Mucosa of stomach (tissue), 1 donor: ENCODE results near the gene TLX2.
A peak's percentile ranks its signal among the peaks of the same experiment; 100 is the strongest.

Source experiments
- H3K27me3 ChIP-seq: one replicate; pipeline ENCODE4 v1.7.0; 2013; ENCODE audit warnings: mild to moderate bottlenecking, low read length; ENCODE audit not compliant: control insufficient read depth, insufficient read depth
- H3K36me3 ChIP-seq: one replicate; pipeline ENCODE4 v1.7.0; 2013; ENCODE audit warnings: low read length; ENCODE audit not compliant: control insufficient read depth, insufficient read depth
- H3K4me1 ChIP-seq: one replicate; pipeline ENCODE4 v1.7.0; 2013; ENCODE audit warnings: mild to moderate bottlenecking, low read length; ENCODE audit not compliant: control insufficient read depth, insufficient read depth
- H3K4me3 ChIP-seq: one replicate; pipeline ENCODE4 v1.7.0; 2013; ENCODE audit warnings: low read length
- H3K9ac ChIP-seq: one replicate; pipeline ENCODE4 v1.7.0; 2013; ENCODE audit warnings: mild to moderate bottlenecking, low read length, moderate library complexity
- H3K9me3 ChIP-seq: one replicate; pipeline ENCODE4 v1.7.0; 2013; ENCODE audit warnings: mild to moderate bottlenecking, low read length, moderate library complexity; ENCODE audit not compliant: control insufficient read depth
- donor health status: Pancreatic carcinoma.

The TLX2 gene

GRCh38 chr2:74533464-74533863, 19.2 kb downstream of the TLX2 start:
- H3K4me1 ChIP-seq = peaks cover 16% of the 10 kb centered on the region

GRCh38 chr2:74534411-74534810, 20.2 kb downstream of the TLX2 start:
- no peaks in the 10 kb centered on the region for H3K9me3 ChIP-seq
- H3K36me3 ChIP-seq = no peaks in the 10 kb centered on the region
- H3K27me3 ChIP-seq = no peaks in the 10 kb centered on the region
- H3K9ac ChIP-seq = no peak overlapping the region
- H3K4me3 ChIP-seq = no peak overlapping the region
- H3K4me1 ChIP-seq = peaks cover 11% of the 10 kb centered on the region

More at GRCh38 chr2:74533464-74533863, 19.2 kb downstream of the TLX2 start:
- H3K9ac ChIP-seq = no peak overlapping the region
- no peaks in the 10 kb centered on the region for H3K27me3 ChIP-seq
- H3K36me3 ChIP-seq = no peaks in the 10 kb centered on the region
- no peak overlapping the region for H3K4me3 ChIP-seq
- no peaks in the 10 kb centered on the region for H3K9me3 ChIP-seq

- no peak overlapping the region for H3K9ac ChIP-seq
- no peak overlapping the region for H3K4me3 ChIP-seq
- no peaks in the 10 kb centered on the region for H3K36me3 ChIP-seq
- no peaks in the 10 kb centered on the region for H3K9me3 ChIP-seq
- peaks cover 11% of the 10 kb centered on the region for H3K4me1 ChIP-seq
- H3K27me3 ChIP-seq = no peaks in the 10 kb centered on the region
These were observed 21.3 kb downstream of the TLX2 start for GRCh38 chr2:74535440-74535965.

GRCh38 chr2:74536166-74536950, 22.1 kb downstream of the TLX2 start:
- Histone ChIP-seq H3K9me3 (no peaks in the 10 kb centered on the region), H3K27me3 (no peaks in the 10 kb centered on the region), H3K9ac (no peak overlapping the region), H3K36me3 (no peaks in the 10 kb centered on the region), H3K4me1 (peaks cover 3% of the 10 kb centered on the region), H3K4me3 (no peak overlapping the region)

- Histone ChIP-seq H3K9ac (no peak overlapping the region), H3K4me3 (no peak overlapping the region), H3K36me3 (no peaks in the 10 kb centered on the region), H3K9me3 (no peaks in the 10 kb centered on the region), H3K4me1 (no peaks in the 10 kb centered on the region), H3K27me3 (no peaks in the 10 kb centered on the region)
These were observed 22.9 kb downstream of the TLX2 start for GRCh38 chr2:74537140-74537539.

- no peaks in the 10 kb centered on the region for H3K36me3 ChIP-seq
- H3K9me3 ChIP-seq = no peaks in the 10 kb centered on the region
- no peaks in the 10 kb centered on the region for H3K27me3 ChIP-seq
- H3K4me1 ChIP-seq = no peaks in the 10 kb centered on the region
- H3K9ac ChIP-seq = no peak overlapping the region
- no peak overlapping the region for H3K4me3 ChIP-seq
These were observed 24.7 kb downstream of the TLX2 start for GRCh38 chr2:74538881-74539339.

- no peak overlapping the region for H3K9ac ChIP-seq
- no peaks in the 10 kb centered on the region for H3K9me3 ChIP-seq
- no peaks in the 10 kb centered on the region for H3K36me3 ChIP-seq
- no peak overlapping the region for H3K4me3 ChIP-seq
- no peaks in the 10 kb centered on the region for H3K4me1 ChIP-seq
- no peaks in the 10 kb centered on the region for H3K27me3 ChIP-seq
These were observed 26.0 kb downstream of the TLX2 start for GRCh38 chr2:74540291-74540690.

GRCh38 chr2:74542978-74543377, 28.7 kb downstream of the TLX2 start:
- H3K9ac ChIP-seq = no peak overlapping the region
- H3K4me3 ChIP-seq = no peak overlapping the region
- H3K4me1 ChIP-seq = no peaks in the 10 kb centered on the region
- H3K9me3 ChIP-seq = no peaks in the 10 kb centered on the region
- no peaks in the 10 kb centered on the region for H3K27me3 ChIP-seq
- no peaks in the 10 kb centered on the region for H3K36me3 ChIP-seq

- H3K9ac ChIP-seq = no peak overlapping the region
- H3K36me3 ChIP-seq = no peaks in the 10 kb centered on the region
- no peak overlapping the region for H3K4me3 ChIP-seq
- H3K27me3 ChIP-seq = peaks cover 2% of the 10 kb centered on the region
- peaks cover 6% of the 10 kb centered on the region for H3K4me1 ChIP-seq
- H3K9me3 ChIP-seq = no peaks in the 10 kb centered on the region
These were observed 30.4 kb downstream of the TLX2 start for GRCh38 chr2:74544634-74545033.

GRCh38 chr2:74546004-74546403, 31.8 kb downstream of the TLX2 start:
- Histone ChIP-seq H3K4me1 (peaks cover 11% of the 10 kb centered on the region), H3K36me3 (no peaks in the 10 kb centered on the region), H3K9ac (no peak overlapping the region), H3K4me3 (no peak overlapping the region), H3K27me3 (peaks cover 8% of the 10 kb centered on the region), H3K9me3 (no peaks in the 10 kb centered on the region)

- H3K4me1 ChIP-seq = peaks cover 11% of the 10 kb centered on the region
- H3K36me3 ChIP-seq = no peaks in the 10 kb centered on the region
- H3K27me3 ChIP-seq = peaks cover 8% of the 10 kb centered on the region
- peak overlapping the region; percentile 57 for H3K4me3 ChIP-seq
- peak overlapping the region; percentile 67 for H3K9ac ChIP-seq
- H3K9me3 ChIP-seq = no peaks in the 10 kb centered on the region
These were observed 34.1 kb downstream of the TLX2 start for GRCh38 chr2:74548285-74548899.
